ENCODE measurements around the gene P3H3. TPM values are rescaled to one million over a fixed set of nuclear protein-coding genes. Genes with fewer than 3 reads are reported as not detected.

Gene P3H3
- total and polyA plus RNA-seq, 9 of the 15 experiments (the other 6 are each of a cell fraction or from before 2014, with no cell fraction given) = 0.03 to 15.0 (median 4.8) TPM

- Histone ChIP-seq H3K27ac (ENCODE audit: extremely low read depth, low read depth, low read length) (no peak overlapping the region), H3K36me3 (ENCODE audit: control insufficient read depth, insufficient read depth, low read length) (no peaks in the 10 kb centered on the region), H3K9me1 (ENCODE audit: control insufficient read depth, insufficient read depth, low read length) (no peaks in the 10 kb centered on the region), H3K27me3 (ENCODE audit: control insufficient read depth in 2 of 2, insufficient read depth in 2 of 2, low read length in 2 of 2) (no peaks in the 10 kb centered on the region), H3K4me1 (replicated peaks in 1 of 2; ENCODE audit: control insufficient read depth in 2 of 2, insufficient read depth in 2 of 2, low read length in 2 of 2) (peaks cover 9 to 18% of the 10 kb centered on the region in 2 experiments; a peak in 4 of 5 replicates), H3K9ac (ENCODE audit: insufficient read depth in 1 of 2, low read depth in 2 of 2, low read length in 2 of 2) (peak overlapping the region in 1 of 2 experiments; percentile 33; a peak in 2 of 4 replicates), H3K4me2 (ENCODE audit: insufficient read depth, low read length) (no peak overlapping the region), H3K79me2 (ENCODE audit: control insufficient read depth, insufficient read depth, low read length) (no peaks in the 10 kb centered on the region), H3K4me3 (no peak overlapping the region), H4K20me1 (replicated peaks; ENCODE audit: control insufficient read depth, insufficient read depth, low read length) (no peaks in the 10 kb centered on the region), H2AFZ (ENCODE audit: low read depth, low read length) (peak overlapping the region; percentile 68), H3K9me3 (replicated peaks; ENCODE audit: control insufficient read depth, insufficient read depth, low read depth, low read length) (no peaks in the 10 kb centered on the region)
- 23% methylated on average over 6 of the region's 6 CpGs for WGBS (ENCODE audit: insufficient coverage, low coverage, missing lambda C conversion rate)
- intact Hi-C loops (cut with micrococcal nuclease) = no loop called here
- ChIA-PET CTCF (ENCODE audit: low intra/inter-chr PET ratio) (no interaction called here), POLR2A (interaction anchor here (0.6 to 1.7 kb wide), 4 partner anchors 10 to 102 kb away, joined by 3 to 5 read pairs (median 3); partner anchors contain the start of gene LAG3)
- ATAC-seq (no peak), DNase-seq (ENCODE audit: extremely low read depth in 1 of 4, low spot score in 3 of 4) (no peak), FAIRE-seq (no peak)
- in situ Hi-C loops (cut with MboI) = no loop called here
- no TSS peak for BruUV-seq (replicated peaks)
- TF ChIP-seq NCOR1 (IDR thresholded peaks at IDR 0.05) (no peak), PRMT5 (CRISPR knock-in tag; IDR thresholded peaks at IDR 0.05) (no peak)
These were observed 46.1 kb upstream of the P3H3 start for GRCh38 chr12:6782119-6782518.

- Histone ChIP-seq H3K79me2 (ENCODE audit: control insufficient read depth, insufficient read depth, low read length) (no peaks in the 10 kb centered on the region), H3K4me3 (no peak overlapping the region), H3K36me3 (ENCODE audit: control insufficient read depth, insufficient read depth, low read length) (no peaks in the 10 kb centered on the region), H3K4me1 (replicated peaks in 1 of 2; ENCODE audit: control insufficient read depth in 2 of 2, insufficient read depth in 2 of 2, low read length in 2 of 2) (peaks cover 9 to 13% of the 10 kb centered on the region in 2 experiments; a peak in 4 of 5 replicates), H3K27me3 (ENCODE audit: control insufficient read depth in 2 of 2, insufficient read depth in 2 of 2, low read length in 2 of 2) (no peaks in the 10 kb centered on the region), H3K9ac (ENCODE audit: insufficient read depth in 1 of 2, low read depth in 2 of 2, low read length in 2 of 2) (peak overlapping the region in 1 of 2 experiments; percentile 33; a peak in 1 of 4 replicates), H3K4me2 (ENCODE audit: insufficient read depth, low read length) (no peak overlapping the region), H2AFZ (ENCODE audit: low read depth, low read length) (peak overlapping the region; percentile 68), H3K9me3 (replicated peaks; ENCODE audit: control insufficient read depth, insufficient read depth, low read depth, low read length) (no peaks in the 10 kb centered on the region), H4K20me1 (replicated peaks; ENCODE audit: control insufficient read depth, insufficient read depth, low read length) (no peaks in the 10 kb centered on the region), H3K27ac (ENCODE audit: extremely low read depth, low read depth, low read length) (no peak overlapping the region), H3K9me1 (ENCODE audit: control insufficient read depth, insufficient read depth, low read length) (no peaks in the 10 kb centered on the region)
- DNase-seq (ENCODE audit: extremely low read depth in 1 of 4, low spot score in 3 of 4) (no peak), ATAC-seq (no peak), FAIRE-seq (no peak)
- TF ChIP-seq HIVEP1 (CRISPR knock-in tag; IDR thresholded peaks at IDR 0.05) (no peak), ESRRB (CRISPR knock-in tag; IDR thresholded peaks at IDR 0.05; ENCODE audit: borderline replicate concordance) (no peak), PTBP1 (IDR thresholded peaks at IDR 0.05; ENCODE audit: low read depth, low read length) (no peak), GTF2E2 (tag; IDR thresholded peaks at IDR 0.05) (no peak), SREBF1 (IDR thresholded peaks at IDR 0.05; ENCODE audit: borderline replicate concordance, low read depth, low read length) (no peak), ATF1 (CRISPR knock-in tag; IDR thresholded peaks at IDR 0.05) (no peak), ATF1 (tag; IDR thresholded peaks at IDR 0.05) (no peak), ZNF212 (CRISPR knock-in tag; IDR thresholded peaks at IDR 0.05) (no peak), XRCC3 (IDR thresholded peaks at IDR 0.05) (no peak), ZNF134 (CRISPR knock-in tag; conservative IDR thresholded peaks at IDR 0.05) (no peak), POU5F1 (IDR thresholded peaks at IDR 0.05; ENCODE audit: borderline replicate concordance, low read depth, low read length, partially characterized antibody) (no peak), HNRNPLL (IDR thresholded peaks at IDR 0.05; ENCODE audit: low read depth, low read length, poor library complexity, severe bottlenecking) (no peak)
- WGBS (ENCODE audit: insufficient coverage, low coverage, missing lambda C conversion rate) = 59% methylated on average over 5 of the region's 10 CpGs
- BruUV-seq (replicated peaks) = no TSS peak
- intact Hi-C loops (cut with micrococcal nuclease) (no loop called here), in situ Hi-C loops (cut with MboI) (no loop called here)
- ChIA-PET POLR2A (interaction anchor here (1.7 kb wide), 1 partner anchor 19 kb away, joined by 4 read pairs; no protein-coding TSS in a partner anchor), CTCF (ENCODE audit: low intra/inter-chr PET ratio) (no interaction called here)
These were observed 45.2 kb upstream of the P3H3 start for GRCh38 chr12:6782850-6783566.

Data from K562 (cell line).